Liver (tissue), 9 donors: ENCODE measurements around the gene GALNT17. TPM values are rescaled to one million over a fixed set of nuclear protein-coding genes. Genes with fewer than 3 reads are reported as not detected.
A peak's percentile ranks its signal among the peaks of the same experiment; 100 is the strongest.

ENCODE experiments used
- DNase-seq: peaks from one replicate; pipeline ENCODE4 v3.0.0-alpha.2; 2017; ENCODE audit warnings: low spot score
- H3K27ac ChIP-seq, 2 donors: one replicate each; pipeline ENCODE4 v1.7.0; 2013; ENCODE audit warnings: inconsistent platforms in 2 of 2, low read length in 2 of 2, control low read depth in 1 of 2, low read depth in 1 of 2, mild to moderate bottlenecking in 1 of 2
- H3K27me3 ChIP-seq, 4 donors: one replicate each; pipeline versions ENCODE4 v1.6.1 to v1.7.0; 2013; ENCODE audit warnings: low read length in 3 of 4, inconsistent platforms in 1 of 4, mild to moderate bottlenecking in 1 of 4, moderate library complexity in 1 of 4; ENCODE audit not compliant: control insufficient read depth in 4 of 4, insufficient read depth in 4 of 4
- H3K36me3 ChIP-seq, 4 donors: one replicate each; pipeline versions ENCODE4 v1.6.1 to v1.7.0; 2013; ENCODE audit warnings: low read length in 3 of 4, mild to moderate bottlenecking in 3 of 4, low read depth in 1 of 4, moderate library complexity in 1 of 4; ENCODE audit not compliant: control insufficient read depth in 4 of 4, insufficient read depth in 3 of 4
- H3K4me1 ChIP-seq, 4 donors: one replicate each; pipeline versions ENCODE4 v1.6.1 to v1.7.0; 2013; ENCODE audit warnings: low read length in 3 of 4, mild to moderate bottlenecking in 3 of 4, moderate library complexity in 1 of 4; ENCODE audit not compliant: control insufficient read depth in 4 of 4, insufficient read depth in 4 of 4
- H3K4me3 ChIP-seq, 3 donors: one replicate each; pipeline versions ENCODE4 v1.6.1 to v1.7.0; 2013; ENCODE audit warnings: low read length in 3 of 3, control low read depth in 1 of 3, low read depth in 1 of 3, mild to moderate bottlenecking in 1 of 3
- H3K9ac ChIP-seq, 2 donors: one replicate each; pipeline ENCODE4 v1.7.0; 2013; ENCODE audit warnings: low read length in 2 of 2, mild to moderate bottlenecking in 2 of 2, moderate library complexity in 2 of 2, control low read depth in 1 of 2, low read depth in 1 of 2
- H3K9me3 ChIP-seq, 4 donors: one replicate each; pipeline versions ENCODE4 v1.6.1 to v1.7.0; 2013; ENCODE audit warnings: low read length in 3 of 4; ENCODE audit not compliant: control insufficient read depth in 4 of 4
- EGR1 ChIP-seq, 2 donors: IDR thresholded peaks; 2 replicates each; pipeline ENCODE4 v1.6.1; 2016 to 2018; ENCODE audit warnings: antibody characterized with exemption in 2 of 2, low read depth in 2 of 2
- FOXA1 ChIP-seq: IDR thresholded peaks from 2 replicates; pipeline ENCODE4 v1.6.1; 2016; ENCODE audit warnings: antibody characterized with exemption
- FOXA2 ChIP-seq: IDR thresholded peaks from 2 replicates; pipeline ENCODE4 v1.6.1; 2016; ENCODE audit warnings: antibody characterized with exemption
- GABPA ChIP-seq, 2 donors: IDR thresholded peaks in 1 of 2; conservative IDR thresholded peaks in 1 of 2; 2 replicates each; pipeline ENCODE4 v1.6.1; 2016; ENCODE audit warnings: antibody characterized with exemption in 2 of 2, mild to moderate bottlenecking in 1 of 2, moderate library complexity in 1 of 2
- HNF4A ChIP-seq, 2 donors: conservative IDR thresholded peaks; 2 replicates each; pipeline ENCODE4 v1.6.1; 2016; ENCODE audit warnings: antibody characterized with exemption in 2 of 2, mild to moderate bottlenecking in 2 of 2
- HNF4G ChIP-seq: IDR thresholded peaks from 2 replicates; pipeline ENCODE4 v1.6.1; 2016; ENCODE audit warnings: antibody characterized with exemption
- JUND ChIP-seq, 2 donors: IDR thresholded peaks; 2 replicates each; pipeline ENCODE4 v1.6.1; 2016; ENCODE audit warnings: antibody characterized with exemption in 2 of 2
- NR2F2 ChIP-seq: IDR thresholded peaks from 2 replicates; pipeline ENCODE4 v1.6.1; 2016; ENCODE audit warnings: antibody characterized with exemption
- RAD21 ChIP-seq, 2 donors: IDR thresholded peaks; 2 replicates each; pipeline ENCODE4 v1.6.1; 2016; ENCODE audit warnings: antibody characterized with exemption in 2 of 2, mild to moderate bottlenecking in 2 of 2
- RXRA ChIP-seq, 2 donors: IDR thresholded peaks; 2 replicates each; pipeline ENCODE4 v1.6.1; 2017 to 2018; ENCODE audit warnings: antibody characterized with exemption in 2 of 2, mild to moderate bottlenecking in 1 of 2
- YY1 ChIP-seq: IDR thresholded peaks from 2 replicates; pipeline ENCODE4 v1.6.1; 2016; ENCODE audit warnings: antibody characterized with exemption, mild to moderate bottlenecking
- WGBS: extraction: QIAGEN DNeasy Blood & Tissue Kit; methylation state at CpG from one replicate; pipeline ENCODE4 v1.1.7; 2013; 5-methylcytosine and 5-hydroxymethylcytosine counted together
- polyA plus RNA-seq, 2 donors: library from polyadenylated mRNA; stranded (reverse) in 1 of 2; unstranded in 1 of 2; fragments of 200-250 nt in 1 of 2; fragments of >200 nt in 1 of 2; fragmentation: Nextera tagmentation in 1 of 2; extraction: Ambion mirVana in 1 of 2; gene quantifications; one replicate each; pipeline versions ENCODE4 v1.2.1 to v1.2.3, GENCODE V29; 2013 to 2015
- total RNA-seq, 2 donors: library from RNA; depleted of rRNA; stranded (reverse); fragments of >200 nt; gene quantifications; one replicate each; pipeline ENCODE4 v1.2.3, GENCODE V29; 2014
- TF ChIP-seq, protein P1 (sequence below): IDR thresholded peaks from 2 replicates; pipeline ENCODE4 v1.6.1; 2016; ENCODE audit warnings: antibody characterized with exemption, mild to moderate bottlenecking
- TF ChIP-seq, protein P2 (sequence below): IDR thresholded peaks from 2 replicates; pipeline ENCODE4 v1.6.1; 2016; ENCODE audit warnings: antibody characterized with exemption
- donor health status: healthy.
- donor health status: healthy.
- donor health status: healthy.
- donor health status: healthy.
- donor health status: healthy.

The GALNT17 gene
- total and polyA plus RNA-seq, 4 donors: 0.10 to 0.42 (median 0.37) TPM; not detected in 1

DNA sequence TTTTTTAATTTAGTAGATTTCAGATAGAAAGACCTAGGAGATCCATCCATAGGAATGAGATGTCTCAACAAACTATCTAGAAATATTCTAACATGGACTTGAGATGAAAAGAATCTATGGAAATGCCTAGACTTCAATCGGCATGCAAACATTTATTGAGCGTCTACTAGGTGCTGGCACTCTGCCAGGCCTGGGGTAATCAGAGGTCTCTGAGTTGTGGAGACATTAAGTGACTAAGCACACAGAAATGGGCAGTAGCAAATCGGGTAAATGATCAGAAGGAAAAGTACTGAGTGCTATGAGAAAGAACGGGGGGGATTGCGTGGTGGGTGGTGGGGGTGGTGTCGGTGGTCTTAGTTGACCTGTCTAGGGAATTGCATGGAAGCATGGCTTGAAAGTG lies 466.6 kb downstream of the GALNT17 start (continued):
- TF ChIP-seq, protein P1, sequence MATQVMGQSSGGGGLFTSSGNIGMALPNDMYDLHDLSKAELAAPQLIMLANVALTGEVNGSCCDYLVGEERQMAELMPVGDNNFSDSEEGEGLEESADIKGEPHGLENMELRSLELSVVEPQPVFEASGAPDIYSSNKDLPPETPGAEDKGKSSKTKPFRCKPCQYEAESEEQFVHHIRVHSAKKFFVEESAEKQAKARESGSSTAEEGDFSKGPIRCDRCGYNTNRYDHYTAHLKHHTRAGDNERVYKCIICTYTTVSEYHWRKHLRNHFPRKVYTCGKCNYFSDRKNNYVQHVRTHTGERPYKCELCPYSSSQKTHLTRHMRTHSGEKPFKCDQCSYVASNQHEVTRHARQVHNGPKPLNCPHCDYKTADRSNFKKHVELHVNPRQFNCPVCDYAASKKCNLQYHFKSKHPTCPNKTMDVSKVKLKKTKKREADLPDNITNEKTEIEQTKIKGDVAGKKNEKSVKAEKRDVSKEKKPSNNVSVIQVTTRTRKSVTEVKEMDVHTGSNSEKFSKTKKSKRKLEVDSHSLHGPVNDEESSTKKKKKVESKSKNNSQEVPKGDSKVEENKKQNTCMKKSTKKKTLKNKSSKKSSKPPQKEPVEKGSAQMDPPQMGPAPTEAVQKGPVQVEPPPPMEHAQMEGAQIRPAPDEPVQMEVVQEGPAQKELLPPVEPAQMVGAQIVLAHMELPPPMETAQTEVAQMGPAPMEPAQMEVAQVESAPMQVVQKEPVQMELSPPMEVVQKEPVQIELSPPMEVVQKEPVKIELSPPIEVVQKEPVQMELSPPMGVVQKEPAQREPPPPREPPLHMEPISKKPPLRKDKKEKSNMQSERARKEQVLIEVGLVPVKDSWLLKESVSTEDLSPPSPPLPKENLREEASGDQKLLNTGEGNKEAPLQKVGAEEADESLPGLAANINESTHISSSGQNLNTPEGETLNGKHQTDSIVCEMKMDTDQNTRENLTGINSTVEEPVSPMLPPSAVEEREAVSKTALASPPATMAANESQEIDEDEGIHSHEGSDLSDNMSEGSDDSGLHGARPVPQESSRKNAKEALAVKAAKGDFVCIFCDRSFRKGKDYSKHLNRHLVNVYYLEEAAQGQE: no peak
- TF ChIP-seq RXRA (IDR thresholded peaks at IDR 0.05): no peak
- no peak for TF ChIP-seq NR2F2
- TF ChIP-seq JUND (IDR thresholded peaks at IDR 0.05): no peak
- TF ChIP-seq GABPA (IDR thresholded peaks at IDR 0.05 in 1 of 2, conservative IDR thresholded peaks at IDR 0.05 in 1 of 2): no peak
- no peak for TF ChIP-seq RAD21 (IDR thresholded peaks at IDR 0.05)
- TF ChIP-seq YY1: no peak

DNA sequence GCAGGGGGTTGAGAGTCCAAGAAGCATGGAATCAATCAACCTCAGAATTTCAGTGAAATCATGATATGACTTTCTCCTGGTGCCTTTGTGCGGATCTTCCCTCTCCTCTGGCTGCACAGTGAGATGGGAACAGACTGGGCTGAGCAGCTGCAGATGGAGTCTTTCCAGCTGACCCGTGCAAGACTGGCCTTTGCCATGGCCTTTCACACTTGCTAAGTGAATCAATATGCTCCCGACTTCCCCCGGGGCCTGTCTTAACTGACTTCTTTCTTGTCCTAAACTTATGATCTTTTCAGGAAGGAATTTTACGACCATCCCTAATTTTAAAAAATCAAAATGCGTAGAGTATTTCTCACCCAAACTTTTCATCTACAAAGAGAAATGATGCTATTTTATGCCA lies 469.9 kb downstream of the GALNT17 start:
- DNase-seq: no peak
- Histone ChIP-seq H3K36me3 (no peaks in the 10 kb centered on the region), H3K27me3 (peaks cover 0 to 8% (median 4%) of the 10 kb centered on the region in 4 donors), H3K4me3 (no peak overlapping the region), H3K9me3 (peaks cover 0 to 9% (median 7%) of the 10 kb centered on the region in 4 donors), H3K4me1 (no peaks in the 10 kb centered on the region), H3K9ac (no peak overlapping the region), H3K27ac (no peak overlapping the region)
- no peak for TF ChIP-seq JUND (IDR thresholded peaks at IDR 0.05)
- no peak for TF ChIP-seq YY1
- TF ChIP-seq HNF4G: no peak
- TF ChIP-seq RXRA (IDR thresholded peaks at IDR 0.05): no peak
- no peak for TF ChIP-seq EGR1 (IDR thresholded peaks at IDR 0.05; ENCODE audit: low read depth in 2 of 2)
- peak; percentile 40 for TF ChIP-seq NR2F2
- WGBS: 48% methylated on average over 6 of the region's 6 CpGs

DNA sequence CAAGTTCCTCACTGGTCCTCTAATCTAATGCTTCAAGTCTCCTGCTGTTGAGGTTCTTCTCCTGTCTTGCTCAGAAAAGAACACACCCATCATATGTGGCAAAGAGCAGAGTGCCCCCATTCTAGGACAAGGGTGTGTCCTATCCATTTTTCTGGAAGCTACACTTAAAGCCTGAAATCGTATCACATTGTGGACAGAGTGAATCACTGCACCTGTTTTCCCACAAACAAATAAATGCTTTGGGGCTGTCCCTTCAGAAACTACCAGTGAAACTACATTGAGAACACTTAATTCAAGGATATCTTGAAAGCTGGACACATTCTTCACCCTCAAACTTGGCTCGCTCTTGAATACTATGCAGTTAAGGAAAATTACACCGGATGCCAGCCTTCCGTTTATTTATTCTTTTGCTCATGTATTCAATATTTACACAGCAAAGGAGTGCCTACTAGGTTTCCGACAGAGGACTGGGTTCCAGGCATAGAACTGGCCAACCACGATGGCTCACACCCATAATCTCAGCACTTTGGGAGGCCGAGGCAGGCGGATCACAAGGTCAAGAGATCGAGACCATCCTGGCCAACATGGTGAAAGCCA lies 473.0 kb downstream of the GALNT17 start:
- no peak overlapping the region for H3K27ac ChIP-seq
- WGBS: 89% methylated on average over 9 of the region's 9 CpGs
- no peaks in the 10 kb centered on the region for H3K36me3 ChIP-seq
- peaks cover 0 to 8% (median 4%) of the 10 kb centered on the region in 4 donors for H3K27me3 ChIP-seq
- TF ChIP-seq, protein P2, sequence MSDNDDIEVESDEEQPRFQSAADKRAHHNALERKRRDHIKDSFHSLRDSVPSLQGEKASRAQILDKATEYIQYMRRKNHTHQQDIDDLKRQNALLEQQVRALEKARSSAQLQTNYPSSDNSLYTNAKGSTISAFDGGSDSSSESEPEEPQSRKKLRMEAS: no peak
- no peak for TF ChIP-seq FOXA1
- TF ChIP-seq HNF4G: no peak
- TF ChIP-seq HNF4A (conservative IDR thresholded peaks at IDR 0.05): no peak
- no peak for TF ChIP-seq RXRA (IDR thresholded peaks at IDR 0.05)
- TF ChIP-seq FOXA2: no peak
- no peak for DNase-seq
- H3K9ac ChIP-seq: no peak overlapping the region
- H3K4me3 ChIP-seq: no peak overlapping the region
- peaks cover 0 to 14% (median 8%) of the 10 kb centered on the region in 4 donors for H3K9me3 ChIP-seq
- no peaks in the 10 kb centered on the region for H3K4me1 ChIP-seq

DNA sequence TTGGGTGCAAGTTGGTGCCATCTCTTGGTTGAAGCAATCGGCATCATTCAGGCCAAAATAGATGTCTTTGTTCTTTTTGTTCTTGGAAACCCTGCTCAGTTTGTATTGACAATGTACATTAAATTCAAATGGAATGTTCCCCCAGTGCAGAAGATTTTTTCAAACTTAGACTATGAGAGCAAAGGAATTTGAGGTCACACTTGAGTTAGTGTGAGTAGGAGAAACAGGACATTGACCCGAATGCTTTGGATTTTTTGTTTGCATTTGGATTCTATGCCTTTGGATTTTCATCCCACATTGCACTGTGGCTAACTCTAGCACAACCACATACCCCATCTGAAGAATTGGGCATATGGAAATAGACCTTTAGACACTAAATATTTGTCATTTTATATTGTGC lies 480.0 kb downstream of the GALNT17 start:
- no peak for DNase-seq

More for the DNA sequence above, 480.0 kb downstream of the GALNT17 start:
- Histone ChIP-seq H3K4me1 (no peaks in the 10 kb centered on the region), H3K9me3 (peaks cover 0 to 6% (median 0%) of the 10 kb centered on the region in 4 donors), H3K4me3 (no peak overlapping the region), H3K27ac (peak overlapping the region; percentile 12 to 15), H3K27me3 (no peaks in the 10 kb centered on the region), H3K9ac (no peak overlapping the region), H3K36me3 (no peaks in the 10 kb centered on the region)
- no peak for TF ChIP-seq RAD21 (IDR thresholded peaks at IDR 0.05)
- 70% methylated on average over 2 of the region's 2 CpGs for WGBS
